Pons (tissue), 1 donor: Measurements from ENCODE around the gene PLD3.
"Not testable (repeated sequence)": the region's sequence is repeated elsewhere in the genome, so short reads cannot be mapped to it uniquely, and the experiment has no call there.

Experiments used
- DNase-seq: peaks from one replicate; pipeline ENCODE4 v3.0.0-alpha.2; 2016; ENCODE audit warnings: low spot score

Gene PLD3

DNA sequence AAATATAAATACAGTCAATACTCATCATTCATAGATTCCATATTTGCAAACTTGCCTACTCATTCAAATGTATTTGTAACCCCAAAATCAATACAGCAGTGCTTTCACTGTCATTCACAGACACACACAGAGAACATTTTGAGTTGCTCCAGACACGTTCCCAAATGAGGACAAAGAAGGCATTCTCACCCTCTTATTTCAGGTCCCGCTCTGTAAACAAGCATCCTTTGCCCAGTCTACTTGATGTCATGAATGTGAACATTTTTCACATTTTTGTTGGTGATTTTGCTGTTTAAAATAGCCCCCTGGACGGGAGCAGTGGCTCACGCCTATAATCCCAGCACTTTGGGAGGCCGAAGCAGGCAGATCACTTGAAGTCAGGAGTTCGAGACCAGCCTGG, 15.8 kb upstream of the PLD3 start:
- peak; percentile 90 for DNase-seq

DNA sequence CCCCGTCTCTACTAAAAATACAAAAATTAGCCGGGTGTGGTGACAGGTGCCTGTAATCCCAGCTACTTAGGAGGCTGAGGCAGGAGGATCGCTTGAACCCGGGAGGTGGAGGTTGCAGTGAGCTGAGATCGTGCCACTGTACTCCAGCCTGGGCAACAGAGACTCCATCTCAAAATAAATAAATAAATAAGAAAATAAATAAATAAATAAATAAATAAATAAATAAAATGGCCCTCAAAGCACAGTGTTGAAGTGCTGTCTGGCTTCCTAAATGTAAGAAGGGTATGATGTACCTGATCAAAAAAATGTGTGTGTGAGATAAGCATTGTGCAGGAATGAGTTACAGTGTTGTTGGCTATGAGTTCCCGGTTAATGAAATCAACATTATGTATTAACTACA, 15.4 kb upstream of the PLD3 start:
- not testable (repeated sequence) for DNase-seq

DNA sequence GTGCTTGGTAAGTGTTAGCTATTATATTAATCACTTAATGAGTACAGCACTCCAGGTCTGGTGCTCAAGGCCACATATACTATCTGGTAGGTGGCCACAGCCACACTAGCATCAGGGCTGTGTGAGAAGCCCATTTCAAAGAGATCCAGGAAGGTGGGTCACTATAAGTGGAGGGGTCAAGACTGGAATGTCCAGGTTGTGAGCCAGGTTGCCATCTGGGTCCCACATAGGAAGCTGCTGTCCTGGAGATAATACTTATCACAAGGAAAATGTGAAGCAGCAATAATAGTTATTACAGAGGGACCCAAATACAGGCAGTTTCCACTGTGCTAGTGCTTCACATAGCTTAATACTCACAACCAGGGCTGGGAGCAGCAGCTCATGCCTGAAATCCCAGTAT, 13.4 kb upstream of the PLD3 start:
- DNase-seq, result no peak

DNA sequence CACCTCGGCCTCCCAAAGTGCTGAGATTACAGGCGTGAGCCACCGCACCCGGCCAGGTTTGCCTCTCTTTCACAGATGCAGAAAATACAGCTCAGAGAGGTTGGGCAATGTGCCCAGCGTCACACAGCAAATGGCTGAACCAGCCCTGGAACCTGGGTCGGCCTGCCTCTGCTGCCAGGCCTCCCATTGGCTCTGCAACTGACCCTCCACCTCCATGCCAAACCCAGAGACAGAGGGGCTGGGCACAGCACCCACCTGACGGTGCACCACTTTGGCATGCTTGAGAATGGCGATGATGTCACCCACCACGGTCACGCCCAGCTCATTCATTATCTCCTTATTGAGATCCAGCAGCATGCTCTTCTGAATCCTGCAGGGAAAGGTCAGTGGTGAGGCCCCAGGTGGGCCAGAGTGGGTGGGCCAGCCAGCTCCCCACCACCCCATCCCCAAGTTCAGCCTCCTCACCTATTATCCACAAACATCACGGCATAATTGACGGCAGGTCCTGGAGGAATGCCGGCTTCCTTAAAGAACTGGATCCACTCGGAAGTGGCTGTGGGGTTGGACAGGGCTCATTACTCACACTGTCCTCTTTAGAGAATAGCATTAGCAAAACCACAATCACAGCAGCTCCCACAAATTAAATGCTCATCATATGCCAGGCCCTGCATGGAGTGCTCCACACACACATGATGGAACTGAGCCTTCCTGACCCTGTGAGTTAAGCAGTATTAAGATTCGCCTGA, 12.5 kb upstream of the PLD3 start:
- no peak for DNase-seq

DNA sequence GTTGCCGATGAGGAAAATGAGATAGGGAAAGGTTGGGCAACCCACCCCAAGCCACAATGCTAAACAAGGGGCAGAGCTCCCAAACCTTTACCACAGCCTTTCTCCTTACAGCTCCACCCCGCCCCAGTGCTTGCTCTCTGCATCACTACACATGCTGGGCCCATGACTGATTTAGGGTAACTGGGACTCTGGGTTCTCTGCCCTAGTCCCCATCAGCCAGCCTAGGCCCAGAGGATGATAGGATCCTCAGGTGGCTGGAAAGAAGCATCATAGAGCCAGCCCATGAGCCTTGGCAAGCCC, 11.9 kb upstream of the PLD3 start:
- no peak for DNase-seq

DNA sequence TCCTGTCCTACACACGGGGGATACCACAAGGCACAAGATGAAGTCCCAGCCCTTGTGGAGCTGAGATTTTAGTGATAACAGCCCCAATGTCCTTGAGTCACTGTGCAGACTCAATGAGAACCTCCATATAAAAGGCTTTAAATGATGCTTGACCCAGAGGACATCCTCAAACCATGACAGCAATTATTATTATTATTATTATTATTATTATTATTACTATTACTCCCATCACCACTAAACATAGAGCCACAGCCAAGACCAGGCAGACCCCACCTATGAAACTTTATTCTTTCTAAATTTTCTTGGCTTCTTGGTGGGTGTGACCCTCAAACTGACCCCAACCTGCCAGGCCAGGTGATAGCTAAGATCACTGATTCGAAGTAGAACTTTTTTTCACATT, 11.4 kb upstream of the PLD3 start:
- DNase-seq, result no peak

DNA sequence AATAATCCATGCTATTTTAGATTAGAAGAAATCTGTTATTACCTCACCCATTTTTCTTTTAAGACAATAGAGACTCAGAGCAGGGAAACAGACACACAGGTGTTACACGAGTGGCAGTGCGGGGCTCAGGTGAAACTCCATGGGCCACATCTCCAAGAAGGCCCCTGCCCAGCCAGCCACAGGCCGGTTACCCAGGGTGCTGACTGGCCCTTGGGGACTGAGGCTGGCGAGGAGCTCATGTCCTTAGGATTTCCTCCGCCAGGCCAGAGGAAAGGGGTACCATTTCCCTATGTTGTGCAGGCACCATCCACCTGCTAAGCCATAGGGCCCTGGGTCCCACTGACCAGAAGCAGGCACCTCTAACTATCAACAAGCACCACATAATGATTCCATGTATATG, 10.9 kb upstream of the PLD3 start:
- no peak for DNase-seq

DNA sequence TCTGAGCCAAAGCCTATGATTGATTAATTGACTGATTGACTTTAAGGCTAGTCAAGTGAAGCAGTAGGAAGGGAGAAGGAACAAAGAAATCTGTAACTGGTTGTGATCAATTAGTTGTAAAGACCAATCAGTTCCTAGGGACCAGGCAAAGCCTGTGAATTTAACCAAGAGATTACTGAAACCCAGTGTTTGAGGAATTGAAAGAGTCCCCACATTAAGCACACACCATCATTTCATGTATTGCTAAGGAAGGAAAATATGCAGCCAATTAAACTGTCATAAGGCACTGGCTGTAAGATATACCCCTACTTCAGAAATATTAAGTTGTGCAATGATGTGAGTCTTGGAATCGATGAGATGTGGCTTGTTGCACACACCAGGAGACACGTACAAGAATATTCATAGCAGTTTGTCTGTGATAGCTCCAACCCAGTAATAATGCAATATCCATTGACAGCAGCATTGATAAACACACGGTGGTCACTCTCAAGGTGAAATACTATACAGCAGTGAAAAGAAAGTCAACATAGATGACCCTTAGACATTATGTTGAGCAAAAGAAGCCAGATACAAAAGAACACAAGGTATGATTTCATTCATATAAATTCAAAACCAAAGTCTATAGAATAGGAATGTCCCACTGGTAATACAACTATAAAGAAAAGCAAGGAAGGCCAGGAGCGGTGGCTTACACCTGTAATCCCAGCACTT, 9.3 kb upstream of the PLD3 start:
- no peak for DNase-seq

DNA sequence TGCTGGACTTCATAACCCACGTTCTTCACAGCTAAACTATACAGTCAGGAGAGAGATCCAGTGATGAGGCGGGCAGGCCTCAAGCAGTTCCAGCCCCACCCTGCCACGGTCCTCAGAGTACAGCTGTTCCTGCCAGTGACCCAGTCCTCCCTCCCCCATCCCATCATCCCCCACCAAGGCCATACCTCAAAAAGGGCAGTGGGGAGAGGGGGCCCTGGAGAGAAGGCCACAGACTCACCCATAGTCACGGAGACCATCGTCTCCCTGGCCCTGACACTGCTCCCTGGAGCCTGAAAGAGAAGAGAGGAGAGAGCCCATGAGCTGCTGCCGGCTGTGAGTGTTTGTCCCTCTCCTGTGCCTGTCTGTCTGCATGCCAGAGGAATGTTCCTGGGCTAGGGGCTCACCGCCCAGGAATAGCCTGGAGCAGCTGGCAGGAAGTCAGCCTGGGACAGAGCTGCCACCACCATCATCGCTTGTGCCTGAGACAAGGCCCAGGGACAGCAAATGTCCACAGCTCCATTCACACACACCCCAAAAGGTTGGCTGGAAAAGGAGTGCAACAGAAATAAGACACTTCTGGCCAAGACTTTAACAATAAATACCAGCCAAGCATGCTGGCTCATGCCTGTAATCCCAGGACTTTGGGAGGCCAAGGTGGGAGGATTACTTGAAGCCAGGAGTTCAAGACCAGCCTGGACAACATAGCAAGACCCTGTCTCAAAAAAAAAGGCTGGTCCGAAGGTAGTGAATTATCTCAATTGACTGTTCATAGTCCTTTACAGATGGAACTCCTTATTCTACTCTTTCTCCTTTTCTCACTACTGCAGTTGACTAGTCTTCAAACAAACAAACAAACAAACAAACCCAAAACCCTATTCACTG, 6.7 kb upstream of the PLD3 start:
- DNase-seq, result peak; percentile 31

DNA sequence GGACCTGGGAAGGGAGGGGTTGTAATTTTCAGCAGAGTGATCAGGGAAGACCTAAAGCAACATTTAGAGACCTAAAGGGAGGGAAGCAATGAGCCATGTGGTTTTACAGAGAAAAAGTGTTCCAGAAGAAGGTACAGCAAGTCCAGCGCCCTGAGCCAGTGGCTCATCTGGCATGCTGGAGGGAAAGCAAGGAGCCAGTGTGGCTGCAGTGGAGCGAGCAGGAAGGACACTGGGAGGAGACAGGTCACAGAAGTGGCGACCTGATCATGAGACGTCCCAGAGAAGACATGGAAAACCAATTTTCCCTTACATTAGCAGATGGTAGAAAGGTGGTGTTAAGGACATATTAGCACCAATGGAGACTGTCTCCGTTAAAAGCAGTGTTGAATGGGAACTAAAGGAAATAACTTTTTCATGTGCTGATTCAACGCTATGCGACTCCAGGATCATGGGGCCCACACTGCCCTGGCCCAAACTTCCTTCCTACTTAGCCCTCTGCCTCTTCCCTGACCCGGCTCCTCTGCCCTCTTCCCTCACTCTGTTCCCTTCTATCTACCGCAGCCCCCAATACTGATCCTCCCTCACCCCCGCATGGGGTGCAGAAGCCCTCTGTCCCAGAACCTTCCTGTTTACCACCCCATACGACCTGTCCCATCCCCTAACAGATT, 5.7 kb upstream of the PLD3 start:
- no peak for DNase-seq

DNA sequence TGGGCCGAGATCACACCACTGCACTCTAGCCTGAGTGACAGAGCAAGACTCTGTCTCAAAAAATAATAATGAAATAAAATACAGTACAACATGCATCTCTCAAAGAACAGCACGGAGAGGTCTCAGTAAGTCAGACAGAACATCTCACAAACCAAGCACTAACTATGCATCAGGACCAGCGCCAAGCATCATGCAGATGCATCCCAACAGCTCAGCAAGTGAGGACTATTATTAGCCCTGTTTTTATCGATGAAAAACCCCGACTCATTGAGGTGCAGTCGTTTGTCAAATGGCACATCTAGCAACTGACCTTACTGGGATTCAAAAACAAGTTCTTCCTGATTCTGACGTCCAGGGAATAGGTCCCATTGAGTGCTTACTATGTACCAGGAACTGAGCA, 4.1 kb upstream of the PLD3 start:
- peak; percentile 36 for DNase-seq

DNA sequence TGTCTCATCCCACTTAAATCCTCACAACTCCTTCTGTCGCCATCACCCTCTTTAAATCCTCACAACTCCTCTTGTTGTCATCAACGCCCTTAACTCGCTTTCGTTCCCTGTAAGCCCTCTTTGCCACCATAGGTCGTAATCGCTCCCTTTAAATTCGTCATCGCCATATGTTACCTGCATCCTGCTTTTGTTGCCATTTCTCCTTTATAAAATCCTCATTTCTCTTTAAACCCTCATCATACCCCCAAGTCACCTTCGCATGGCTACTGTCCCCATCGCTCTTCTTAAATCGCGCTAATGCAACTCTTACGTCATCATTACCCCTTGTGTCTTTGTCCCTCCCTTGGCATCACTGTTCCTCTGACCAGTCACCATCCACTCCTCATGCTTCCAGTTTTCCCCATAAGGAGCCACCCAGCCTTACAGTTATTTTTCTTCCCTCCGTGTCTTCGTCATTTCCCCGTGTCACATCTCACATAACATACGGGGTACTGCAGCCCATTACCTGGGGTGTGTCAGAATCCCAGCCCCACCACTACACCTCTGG, 539 bp downstream of the PLD3 start:
- DNase-seq, result peak; percentile 55

DNA sequence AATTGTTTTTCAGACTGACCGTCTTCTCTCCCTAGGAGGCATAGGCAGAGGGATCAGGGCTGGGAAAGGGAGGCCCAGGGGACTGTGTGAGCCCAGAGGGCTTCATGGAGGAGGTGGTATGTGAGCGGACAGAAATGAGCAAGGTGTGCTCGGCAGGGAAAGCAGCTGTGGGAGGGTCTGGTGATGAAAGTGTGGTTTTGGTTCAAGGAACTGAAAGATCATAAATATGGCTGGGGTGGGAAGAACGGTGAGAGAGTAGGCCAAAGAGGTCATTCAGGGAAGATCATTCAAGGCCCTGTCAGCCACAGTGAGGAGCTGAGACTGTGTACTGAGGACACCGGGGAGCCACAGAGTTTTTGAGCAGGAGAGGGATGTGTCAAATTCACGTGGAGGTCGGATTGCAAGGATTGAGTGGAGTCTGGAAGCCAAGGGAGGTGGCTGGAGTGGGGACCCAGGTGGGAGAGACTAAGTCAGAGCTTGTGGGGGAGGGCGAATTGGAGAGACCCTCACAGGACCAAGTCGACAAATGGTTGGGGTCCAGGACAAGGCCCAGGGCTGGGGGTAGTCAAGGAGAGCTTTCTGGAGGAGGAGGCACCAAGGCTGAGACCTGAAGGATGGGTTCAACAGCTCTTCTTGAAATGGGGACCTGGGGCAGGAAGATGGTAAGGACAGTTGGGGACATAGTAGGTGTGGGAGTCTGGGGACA, 7.6 kb downstream of the PLD3 start:
- DNase-seq, result no peak

DNA sequence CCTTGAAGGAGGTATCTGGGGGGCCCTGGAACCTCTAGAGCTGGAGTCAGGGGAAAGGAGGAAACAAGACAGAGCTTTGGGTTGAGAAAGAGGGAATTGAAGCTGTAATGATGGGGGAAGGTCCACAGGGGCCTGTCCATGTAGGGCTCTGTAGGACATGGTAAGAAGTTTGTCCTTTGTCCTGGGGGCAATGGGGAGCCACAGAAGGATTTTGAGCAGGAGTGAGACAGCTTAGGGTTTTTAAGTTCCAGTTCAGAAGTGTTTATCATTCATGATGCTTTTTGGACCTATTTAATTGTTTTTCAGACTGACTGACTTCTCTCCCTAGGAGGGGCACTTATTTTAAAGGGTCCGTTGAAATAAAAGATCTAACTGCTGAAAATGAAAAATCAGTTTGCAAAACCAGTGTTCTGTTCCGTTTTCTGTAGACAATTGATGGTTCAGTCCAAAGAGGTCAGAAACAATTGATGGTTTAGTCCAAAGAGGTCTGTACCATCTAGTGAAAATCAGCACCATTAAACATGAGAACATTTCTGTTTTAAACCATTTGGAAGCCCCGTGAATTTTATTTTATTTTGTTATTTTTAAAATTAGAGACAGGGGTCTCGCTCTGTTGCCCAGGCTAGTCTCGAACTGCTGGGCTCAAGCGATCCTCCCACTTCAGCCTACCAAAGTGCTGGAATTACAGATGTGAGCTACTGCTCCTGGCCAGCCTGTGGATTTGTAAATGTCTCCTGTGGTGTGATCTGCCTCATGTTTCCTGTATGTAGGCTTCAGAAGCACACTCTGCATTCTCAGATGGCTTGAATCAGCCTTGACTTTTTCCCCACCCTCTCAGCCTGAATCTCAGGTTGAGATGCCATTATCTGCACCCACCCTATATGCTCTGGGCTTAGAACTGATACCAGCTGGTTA, 8.4 kb downstream of the PLD3 start:
- no peak for DNase-seq

DNA sequence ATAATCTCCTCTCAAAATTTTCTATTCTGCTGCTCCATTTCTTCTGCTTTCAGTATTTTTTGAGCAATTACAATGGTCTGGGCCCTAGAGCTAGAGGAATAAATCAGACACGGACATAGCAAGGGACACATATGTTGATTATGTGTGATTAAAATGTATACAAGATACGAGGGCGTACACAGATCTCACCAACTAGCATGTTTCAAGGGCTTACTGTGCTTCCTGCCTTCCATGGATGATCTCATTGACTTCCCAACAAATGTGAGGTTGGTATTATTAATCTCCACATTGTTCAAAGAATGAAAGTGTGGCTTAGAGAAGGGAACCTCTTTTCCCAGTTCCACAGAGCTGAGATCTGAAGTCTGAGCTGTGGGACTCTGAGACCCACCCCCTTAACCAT, 9.1 kb downstream of the PLD3 start:
- no peak for DNase-seq

DNA sequence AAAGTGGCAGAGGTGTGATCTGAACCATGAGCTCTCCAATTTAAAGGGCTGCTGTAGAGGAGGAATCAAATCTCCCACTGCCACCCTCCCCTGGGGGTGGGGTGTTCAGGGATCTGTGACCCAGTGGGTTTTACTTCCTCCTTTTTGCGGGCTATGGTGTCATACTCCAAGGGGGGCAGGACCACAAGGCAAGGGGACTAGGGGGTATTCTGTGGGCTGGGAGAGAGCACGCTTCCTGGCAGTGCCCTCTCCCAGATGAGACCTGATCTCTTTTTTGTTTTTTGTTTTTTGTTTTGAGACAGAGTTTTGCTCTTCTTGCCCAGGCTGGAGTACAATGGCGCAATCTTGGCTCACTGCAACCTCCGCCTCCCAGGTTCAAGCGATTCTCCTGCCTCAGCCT, 10.3 kb downstream of the PLD3 start:
- peak; percentile 62 for DNase-seq

DNA sequence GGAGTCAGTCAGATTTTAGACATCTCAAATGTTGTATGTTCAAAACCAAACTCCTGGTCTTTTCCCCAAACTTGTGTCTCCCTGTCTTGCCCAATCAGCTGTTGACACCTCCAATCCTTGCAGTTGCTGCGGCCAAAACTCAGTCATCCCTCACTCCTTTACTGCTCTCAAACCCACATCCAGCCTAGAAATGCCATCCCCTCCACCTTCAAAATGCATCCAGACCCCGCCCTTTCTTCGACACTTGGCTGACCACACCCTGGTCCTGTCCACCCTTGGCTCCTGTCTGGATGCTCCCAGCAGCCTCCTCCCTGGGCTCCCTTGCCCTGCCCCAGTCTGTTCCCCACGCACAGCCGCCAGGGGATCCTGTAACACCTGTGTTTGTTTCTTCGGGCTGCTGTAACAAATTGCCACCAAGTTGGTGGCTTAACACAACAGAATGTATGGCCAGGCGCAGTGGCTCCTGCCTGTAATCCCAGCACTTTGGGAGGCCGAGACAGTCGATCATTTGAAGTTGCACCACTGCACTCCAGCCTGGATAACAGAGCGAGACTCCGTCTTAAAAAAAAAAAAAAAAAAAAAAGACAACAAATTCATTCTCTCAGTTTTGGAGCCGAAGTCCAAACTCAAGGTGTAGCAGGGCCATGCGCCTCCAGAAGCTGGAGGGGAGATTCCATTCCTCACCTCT, 11.7 kb downstream of the PLD3 start:
- no peak for DNase-seq

DNA sequence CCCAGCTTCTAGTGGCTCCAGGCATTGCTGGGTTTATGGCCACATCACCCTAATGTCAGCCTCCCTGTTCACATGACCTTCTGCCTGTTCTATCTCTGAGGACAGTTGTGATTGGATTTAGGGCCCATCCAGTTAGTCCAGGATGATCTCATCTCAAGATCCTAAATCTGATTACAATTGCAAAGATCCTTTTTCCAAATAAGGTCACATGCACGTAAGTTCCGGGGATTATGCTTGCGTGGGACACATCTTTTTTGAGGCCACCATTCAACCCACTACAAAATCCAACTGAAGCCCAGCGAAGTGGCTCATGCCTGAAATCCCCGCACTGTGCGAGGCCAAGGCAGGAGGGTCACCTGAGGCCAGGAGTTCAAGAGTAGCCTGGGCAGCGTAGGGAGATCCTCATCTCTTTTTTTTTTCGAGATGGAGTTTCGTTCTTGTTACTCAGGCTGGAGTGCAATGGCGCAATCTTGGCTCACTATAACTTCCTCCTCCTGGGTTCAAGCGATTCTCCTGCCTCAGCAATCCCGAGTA, 12.3 kb downstream of the PLD3 start:
- DNase-seq, result peak; percentile 50

DNA sequence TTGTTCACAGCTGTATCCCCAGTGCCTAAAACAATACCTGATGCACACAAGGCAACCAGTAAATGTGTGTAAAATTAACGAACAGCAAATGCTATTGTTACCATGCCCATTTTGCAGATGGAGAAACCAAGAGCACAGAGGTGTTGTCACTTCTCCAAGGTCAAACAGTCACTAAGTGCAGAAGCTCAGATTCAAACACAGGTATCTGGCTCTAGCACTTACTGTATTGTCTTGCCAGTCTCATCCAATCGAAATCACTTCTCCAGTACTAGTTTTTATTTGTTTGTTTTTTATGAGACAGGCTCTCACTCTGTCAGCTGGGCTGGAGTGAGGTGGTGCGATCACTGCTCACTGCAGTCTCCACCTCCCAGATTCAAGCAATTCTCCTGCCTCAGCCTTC, 13.7 kb downstream of the PLD3 start:
- DNase-seq, result no peak

DNA sequence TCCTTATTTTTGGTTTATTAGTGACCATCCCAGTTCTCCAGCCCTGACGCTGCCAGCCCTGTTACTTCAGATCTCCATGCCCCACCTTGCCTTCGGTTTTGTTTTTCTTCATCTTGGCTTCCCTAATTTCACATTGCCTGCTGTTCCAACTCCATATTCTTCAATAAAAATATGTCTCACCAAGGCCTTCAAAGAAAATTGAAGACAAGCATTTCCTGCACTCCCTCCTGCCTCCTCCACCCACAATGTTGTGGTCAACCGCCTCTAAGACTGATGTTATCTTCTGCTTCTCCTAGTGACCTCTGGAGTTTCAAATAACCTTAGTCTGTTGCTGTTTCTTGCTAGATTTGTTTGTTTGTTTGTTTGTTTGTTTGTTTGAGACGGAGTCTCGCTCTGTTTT, 14.6 kb downstream of the PLD3 start:
- DNase-seq, result no peak
